MM.1S (cell line): Measurements from ENCODE around the gene IL24.

Experiments
- DNase-seq: peaks from one replicate; pipeline ENCODE4 v3.0.0-alpha.2; 2015
- H2AFZ ChIP-seq: fragments of 300-600 bp; sonication (generic); 2 replicates; pipeline ENCODE4 v1.6.0; 2016; ENCODE audit warnings: antibody characterized with exemption, low read length
- H3F3A ChIP-seq: fragments of 300-600 bp; sonication (generic); 2 replicates; pipeline ENCODE4 v1.6.1; 2016; ENCODE audit warnings: mild to moderate bottlenecking, antibody characterized with exemption, low read length, moderate library complexity, mixed read lengths; ENCODE audit not compliant: insufficient read depth
- H3K27ac ChIP-seq: fragments of 300-600 bp; sonication (generic); 2 replicates; pipeline ENCODE4 v1.5.1; 2016; ENCODE audit warnings: mild to moderate bottlenecking, low read length
- H3K27me3 ChIP-seq: fragments of 300-600 bp; sonication (generic); replicated peaks from 2 replicates; pipeline ENCODE4 v1.6.0; 2016; ENCODE audit warnings: low read length; ENCODE audit not compliant: insufficient read depth
- H3K36me3 ChIP-seq: fragments of 300-600 bp; sonication (generic); replicated peaks from 2 replicates; pipeline ENCODE4 v1.6.1; 2016; ENCODE audit warnings: mild to moderate bottlenecking, low read length, mixed read lengths; ENCODE audit not compliant: insufficient read depth
- H3K4me1 ChIP-seq: fragments of 300-600 bp; sonication (generic); 2 replicates; pipeline ENCODE4 v1.6.1; 2016; ENCODE audit warnings: low read length, mixed read lengths
- H3K4me2 ChIP-seq: fragments of 300-600 bp; sonication (generic); 2 replicates; pipeline ENCODE4 v1.6.0; 2016; ENCODE audit warnings: low read depth, low read length
- H3K4me3 ChIP-seq: fragments of 300-600 bp; sonication (generic); 2 replicates; pipeline ENCODE4 v1.5.1; 2016; ENCODE audit warnings: low read length, mixed read lengths
- H3K79me2 ChIP-seq: fragments of 300-600 bp; sonication (generic); 2 replicates; pipeline ENCODE4 v1.6.1; 2016; ENCODE audit warnings: mixed run types, low read length, mixed read lengths
- H3K9ac ChIP-seq: fragments of 300-600 bp; sonication (generic); 2 replicates; pipeline ENCODE4 v1.6.1; 2016; ENCODE audit warnings: low read length, mixed read lengths
- H3K9me2 ChIP-seq: fragments of 300-600 bp; sonication (generic); replicated peaks from 2 replicates; pipeline ENCODE4 v1.6.1; 2016; ENCODE audit warnings: mild to moderate bottlenecking, low read length, mixed read lengths; ENCODE audit not compliant: insufficient read depth
- H3K9me3 ChIP-seq: fragments of 300-600 bp; sonication (generic); replicated peaks from 2 replicates; pipeline ENCODE4 v1.6.1; 2016; ENCODE audit warnings: mild to moderate bottlenecking, low read length, mixed read lengths; ENCODE audit not compliant: insufficient read depth
- H4K20me1 ChIP-seq: fragments of 300-600 bp; sonication (generic); 2 replicates; pipeline ENCODE4 v1.6.1; 2016; ENCODE audit warnings: mild to moderate bottlenecking, low read length, moderate library complexity, mixed read lengths; ENCODE audit not compliant: insufficient read depth
- CTCF ChIP-seq: fragments of 300-600 bp; sonication (generic); IDR thresholded peaks from 2 replicates; pipeline ENCODE4 v1.5.1; 2016; ENCODE audit warnings: antibody characterized with exemption, low read length, mixed read lengths
- EZH2 ChIP-seq: fragments of 300-600 bp; sonication (generic); optimal IDR thresholded peaks from 2 replicates; pipeline ENCODE3; 2017; ENCODE audit warnings: low read depth, mild to moderate bottlenecking, antibody characterized with exemption, low read length, mixed read lengths
- EZH2phosphoT487 ChIP-seq: fragments of 300-600 bp; sonication (generic); IDR thresholded peaks from 2 replicates; pipeline ENCODE4 v1.6.1; 2018; ENCODE audit warnings: antibody characterized with exemption, low read length

IL24 gene

GRCh38 chr1:206941766-206942418 lies 44.6 kb downstream of the IL24 start:
- Histone ChIP-seq H3K4me3 (no peak overlapping the region), H3K36me3 (no peaks in the 10 kb centered on the region), H3F3A (no peaks in the 10 kb centered on the region), H4K20me1 (no peaks in the 10 kb centered on the region), H3K9me3 (no peaks in the 10 kb centered on the region), H3K9ac (no peak overlapping the region), H3K27me3 (no peaks in the 10 kb centered on the region), H3K9me2 (no peaks in the 10 kb centered on the region), H3K27ac (no peak overlapping the region), H2AFZ (no peak overlapping the region), H3K4me1 (no peaks in the 10 kb centered on the region), H3K4me2 (no peak overlapping the region), H3K79me2 (no peaks in the 10 kb centered on the region)
- DNase-seq: no peak
- no peak for TF ChIP-seq CTCF
- no peak for TF ChIP-seq EZH2
- TF ChIP-seq EZH2phosphoT487: no peak

- Histone ChIP-seq H2AFZ (no peak overlapping the region), H3K9me2 (no peaks in the 10 kb centered on the region), H3K27me3 (no peaks in the 10 kb centered on the region), H3K4me1 (no peaks in the 10 kb centered on the region), H3K4me2 (no peak overlapping the region), H3K36me3 (no peaks in the 10 kb centered on the region), H3K9me3 (no peaks in the 10 kb centered on the region), H3K79me2 (no peaks in the 10 kb centered on the region), H4K20me1 (no peaks in the 10 kb centered on the region), H3K9ac (no peak overlapping the region), H3K27ac (no peak overlapping the region), H3K4me3 (no peak overlapping the region), H3F3A (no peaks in the 10 kb centered on the region)
- no peak for DNase-seq
- TF ChIP-seq EZH2phosphoT487 (no peak), CTCF (no peak), EZH2 (no peak)
These were observed 47.5 kb downstream of the IL24 start for GRCh38 chr1:206944703-206945102.

DNA sequence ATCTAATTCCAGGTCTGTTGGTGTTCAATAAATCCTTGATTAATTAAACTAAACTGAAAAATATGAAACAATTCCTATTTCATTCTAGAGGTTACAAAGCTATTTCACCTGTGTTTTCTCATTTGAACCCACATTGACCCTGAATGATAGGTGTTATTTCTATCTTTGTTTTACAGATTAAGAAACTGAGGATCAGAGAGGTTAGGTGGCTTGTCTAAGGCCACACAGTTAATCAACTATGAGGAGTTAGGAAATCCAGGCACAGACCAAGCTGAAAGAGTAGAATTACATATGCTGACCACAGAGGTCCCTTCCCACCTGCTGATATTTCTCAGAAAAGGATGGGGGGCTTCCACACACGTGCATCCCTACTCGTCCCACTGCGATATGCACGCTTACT lies 48.5 kb downstream of the IL24 start:
- Histone ChIP-seq H3K27ac (no peak overlapping the region), H3K4me1 (no peaks in the 10 kb centered on the region), H3F3A (no peaks in the 10 kb centered on the region), H4K20me1 (no peaks in the 10 kb centered on the region), H3K9me3 (no peaks in the 10 kb centered on the region), H3K9ac (no peak overlapping the region), H3K4me3 (no peak overlapping the region), H3K27me3 (no peaks in the 10 kb centered on the region), H3K36me3 (no peaks in the 10 kb centered on the region), H2AFZ (0 out of 2 replicates have a peak overlapping the region, but pooled peaks have one; percentile 28), H3K79me2 (no peaks in the 10 kb centered on the region), H3K4me2 (0 out of 2 replicates have a peak overlapping the region, but pooled peaks have one; percentile 11), H3K9me2 (no peaks in the 10 kb centered on the region)
- DNase-seq: no peak
- no peak for TF ChIP-seq EZH2
- no peak for TF ChIP-seq CTCF
- TF ChIP-seq EZH2phosphoT487: no peak
